H1 (cell line): ENCODE measurements around the gene COX7B2. TPM values are rescaled to one million over a fixed set of nuclear protein-coding genes. Genes with fewer than 3 reads are reported as not detected.

Experiments
- BRCA1 ChIP-seq: IDR thresholded peaks from 2 replicates; pipeline ENCODE4 v1.6.1; 2012; ENCODE audit warnings: low read depth, low read length, improper control_type of control experiment
- POLR2AphosphoS5 ChIP-seq: IDR thresholded peaks from 2 replicates; pipeline ENCODE4 v1.6.1; 2011; ENCODE audit warnings: low read depth, low read length
- SP2 ChIP-seq: IDR thresholded peaks from 2 replicates; pipeline ENCODE4 v1.6.1; 2012; ENCODE audit warnings: mild to moderate bottlenecking, low read length, inconsistent platforms
- polyA plus RNA-seq, 7 experiments: library from polyadenylated mRNA; depleted of rRNA in 3 of 7; stranded (reverse) in 5 of 7; unstranded in 2 of 7; fragments of >200 nt in 5 of 7; fragments of 200-250 nt in 2 of 7; gene quantifications; 1 replicate in 5 of 7; 2 replicates in 1 of 7; 4 replicates in 1 of 7; pipeline versions ENCODE4 v1.2.1 to v1.2.3, GENCODE V29; 2011 to 2013; ENCODE audit warnings: missing spikeins in 2 of 7, mixed read lengths in 2 of 7
- total RNA-seq: library from RNA; stranded (reverse); fragmentation: NEBNext Ultra II Directional; extraction: Animal tissue kit (Norgen Biotek cat#: 25700); gene quantifications from 2 replicates; pipeline ENCODE4 v1.2.1, GENCODE V29; 2021
- TF ChIP-seq, protein P1 (sequence below): fragments of 300-600 bp; sonication (generic); IDR thresholded peaks from 2 replicates; pipeline ENCODE4 v1.7.1; 2012; ENCODE audit warnings: low read length, moderate library complexity, mild to moderate bottlenecking, inconsistent platforms; ENCODE audit not compliant: insufficient replicate concordance

COX7B2 gene
- total and polyA plus RNA-seq, 2 of the 8 experiments (the other 6 are each of a cell fraction or from before 2014, with no cell fraction given), result not detected

DNA sequence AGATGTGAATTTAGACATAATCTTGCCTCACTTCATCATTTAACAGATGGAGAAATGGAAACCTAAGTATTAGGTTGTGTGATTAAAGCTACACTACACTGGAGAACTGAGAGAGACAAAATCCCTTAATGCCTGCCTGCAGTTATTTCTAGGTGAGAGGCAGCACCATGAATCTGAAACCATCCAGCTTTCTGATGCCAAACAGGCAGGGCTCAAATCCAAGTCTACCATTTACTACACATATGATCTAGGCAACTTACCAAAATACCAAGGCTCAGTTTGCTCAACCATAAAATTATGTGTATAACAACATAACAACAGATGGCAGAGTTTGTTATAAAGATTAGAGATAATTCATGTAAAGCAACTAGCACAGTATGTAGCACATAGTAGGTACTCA lies 45.6 kb upstream of the COX7B2 start (continued):
- TF ChIP-seq, protein P1, sequence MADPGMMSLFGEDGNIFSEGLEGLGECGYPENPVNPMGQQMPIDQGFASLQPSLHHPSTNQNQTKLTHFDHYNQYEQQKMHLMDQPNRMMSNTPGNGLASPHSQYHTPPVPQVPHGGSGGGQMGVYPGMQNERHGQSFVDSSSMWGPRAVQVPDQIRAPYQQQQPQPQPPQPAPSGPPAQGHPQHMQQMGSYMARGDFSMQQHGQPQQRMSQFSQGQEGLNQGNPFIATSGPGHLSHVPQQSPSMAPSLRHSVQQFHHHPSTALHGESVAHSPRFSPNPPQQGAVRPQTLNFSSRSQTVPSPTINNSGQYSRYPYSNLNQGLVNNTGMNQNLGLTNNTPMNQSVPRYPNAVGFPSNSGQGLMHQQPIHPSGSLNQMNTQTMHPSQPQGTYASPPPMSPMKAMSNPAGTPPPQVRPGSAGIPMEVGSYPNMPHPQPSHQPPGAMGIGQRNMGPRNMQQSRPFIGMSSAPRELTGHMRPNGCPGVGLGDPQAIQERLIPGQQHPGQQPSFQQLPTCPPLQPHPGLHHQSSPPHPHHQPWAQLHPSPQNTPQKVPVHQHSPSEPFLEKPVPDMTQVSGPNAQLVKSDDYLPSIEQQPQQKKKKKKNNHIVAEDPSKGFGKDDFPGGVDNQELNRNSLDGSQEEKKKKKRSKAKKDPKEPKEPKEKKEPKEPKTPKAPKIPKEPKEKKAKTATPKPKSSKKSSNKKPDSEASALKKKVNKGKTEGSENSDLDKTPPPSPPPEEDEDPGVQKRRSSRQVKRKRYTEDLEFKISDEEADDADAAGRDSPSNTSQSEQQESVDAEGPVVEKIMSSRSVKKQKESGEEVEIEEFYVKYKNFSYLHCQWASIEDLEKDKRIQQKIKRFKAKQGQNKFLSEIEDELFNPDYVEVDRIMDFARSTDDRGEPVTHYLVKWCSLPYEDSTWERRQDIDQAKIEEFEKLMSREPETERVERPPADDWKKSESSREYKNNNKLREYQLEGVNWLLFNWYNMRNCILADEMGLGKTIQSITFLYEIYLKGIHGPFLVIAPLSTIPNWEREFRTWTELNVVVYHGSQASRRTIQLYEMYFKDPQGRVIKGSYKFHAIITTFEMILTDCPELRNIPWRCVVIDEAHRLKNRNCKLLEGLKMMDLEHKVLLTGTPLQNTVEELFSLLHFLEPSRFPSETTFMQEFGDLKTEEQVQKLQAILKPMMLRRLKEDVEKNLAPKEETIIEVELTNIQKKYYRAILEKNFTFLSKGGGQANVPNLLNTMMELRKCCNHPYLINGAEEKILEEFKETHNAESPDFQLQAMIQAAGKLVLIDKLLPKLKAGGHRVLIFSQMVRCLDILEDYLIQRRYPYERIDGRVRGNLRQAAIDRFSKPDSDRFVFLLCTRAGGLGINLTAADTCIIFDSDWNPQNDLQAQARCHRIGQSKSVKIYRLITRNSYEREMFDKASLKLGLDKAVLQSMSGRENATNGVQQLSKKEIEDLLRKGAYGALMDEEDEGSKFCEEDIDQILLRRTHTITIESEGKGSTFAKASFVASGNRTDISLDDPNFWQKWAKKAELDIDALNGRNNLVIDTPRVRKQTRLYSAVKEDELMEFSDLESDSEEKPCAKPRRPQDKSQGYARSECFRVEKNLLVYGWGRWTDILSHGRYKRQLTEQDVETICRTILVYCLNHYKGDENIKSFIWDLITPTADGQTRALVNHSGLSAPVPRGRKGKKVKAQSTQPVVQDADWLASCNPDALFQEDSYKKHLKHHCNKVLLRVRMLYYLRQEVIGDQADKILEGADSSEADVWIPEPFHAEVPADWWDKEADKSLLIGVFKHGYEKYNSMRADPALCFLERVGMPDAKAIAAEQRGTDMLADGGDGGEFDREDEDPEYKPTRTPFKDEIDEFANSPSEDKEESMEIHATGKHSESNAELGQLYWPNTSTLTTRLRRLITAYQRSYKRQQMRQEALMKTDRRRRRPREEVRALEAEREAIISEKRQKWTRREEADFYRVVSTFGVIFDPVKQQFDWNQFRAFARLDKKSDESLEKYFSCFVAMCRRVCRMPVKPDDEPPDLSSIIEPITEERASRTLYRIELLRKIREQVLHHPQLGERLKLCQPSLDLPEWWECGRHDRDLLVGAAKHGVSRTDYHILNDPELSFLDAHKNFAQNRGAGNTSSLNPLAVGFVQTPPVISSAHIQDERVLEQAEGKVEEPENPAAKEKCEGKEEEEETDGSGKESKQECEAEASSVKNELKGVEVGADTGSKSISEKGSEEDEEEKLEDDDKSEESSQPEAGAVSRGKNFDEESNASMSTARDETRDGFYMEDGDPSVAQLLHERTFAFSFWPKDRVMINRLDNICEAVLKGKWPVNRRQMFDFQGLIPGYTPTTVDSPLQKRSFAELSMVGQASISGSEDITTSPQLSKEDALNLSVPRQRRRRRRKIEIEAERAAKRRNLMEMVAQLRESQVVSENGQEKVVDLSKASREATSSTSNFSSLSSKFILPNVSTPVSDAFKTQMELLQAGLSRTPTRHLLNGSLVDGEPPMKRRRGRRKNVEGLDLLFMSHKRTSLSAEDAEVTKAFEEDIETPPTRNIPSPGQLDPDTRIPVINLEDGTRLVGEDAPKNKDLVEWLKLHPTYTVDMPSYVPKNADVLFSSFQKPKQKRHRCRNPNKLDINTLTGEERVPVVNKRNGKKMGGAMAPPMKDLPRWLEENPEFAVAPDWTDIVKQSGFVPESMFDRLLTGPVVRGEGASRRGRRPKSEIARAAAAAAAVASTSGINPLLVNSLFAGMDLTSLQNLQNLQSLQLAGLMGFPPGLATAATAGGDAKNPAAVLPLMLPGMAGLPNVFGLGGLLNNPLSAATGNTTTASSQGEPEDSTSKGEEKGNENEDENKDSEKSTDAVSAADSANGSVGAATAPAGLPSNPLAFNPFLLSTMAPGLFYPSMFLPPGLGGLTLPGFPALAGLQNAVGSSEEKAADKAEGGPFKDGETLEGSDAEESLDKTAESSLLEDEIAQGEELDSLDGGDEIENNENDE, result no peak
- no peak for TF ChIP-seq SP2
- no peak for TF ChIP-seq POLR2AphosphoS5
- TF ChIP-seq BRCA1, result no peak
- TF ChIP-seq, all 59 proteins: peak for 0
